IMR-90 (cell line): ENCODE data around the gene TAGAP.

Source experiments
- CTCF ChIP-seq: conservative IDR thresholded peaks from 2 replicates; pipeline ENCODE4 v1.5.1; 2012; ENCODE audit warnings: mild to moderate bottlenecking, low read depth, low read length, improper control_type of control experiment
- POLR2A ChIP-seq: IDR thresholded peaks from 2 replicates; pipeline ENCODE4 v1.6.1; 2012; ENCODE audit warnings: mild to moderate bottlenecking, low read depth, low read length
- RFX5 ChIP-seq: IDR thresholded peaks from 2 replicates; pipeline ENCODE4 v1.8.0; 2012; ENCODE audit warnings: low read depth, mild to moderate bottlenecking, low read length, moderate library complexity

- TF ChIP-seq CTCF: no peak
- TF ChIP-seq RFX5: no peak
- TF ChIP-seq POLR2A: no peak
Observed at GRCh38 chr6:159056899-159057298, 12.1 kb upstream of the TAGAP start.
